Common myeloid progenitor, CD34-positive (primary cell): Measurements from ENCODE around the gene EBLN2.
A peak's percentile ranks its signal among the peaks of the same experiment; 100 is the strongest.

Experiments
- CTCF ChIA-PET: fragments of 350-600 bp; sonication (Branson Sonifier 250); formaldehyde crosslinking; loops from one replicate; lab custom pipeline; 2021; ENCODE audit warnings: antibody characterized with exemption; lab: Charles Lee
- POLR2A ChIA-PET: fragments of 350-600 bp; sonication (Branson Sonifier 250); formaldehyde crosslinking; loops from one replicate; lab custom pipeline; 2021; ENCODE audit warnings: antibody characterized with exemption; lab: Charles Lee
- DNase-seq, 3 donors: peaks; one replicate each; pipeline versions ENCODE4 v3.0.0 to v3.0.0-alpha.2; 2013
- H3K27ac ChIP-seq, 2 experiments: 1 replicate in 1 of 2; 2 replicates in 1 of 2; pipeline ENCODE4 v1.7.0; 2013; ENCODE audit warnings: inconsistent platforms in 2 of 2, low read length in 2 of 2, mild to moderate bottlenecking in 2 of 2, low read depth in 1 of 2, moderate library complexity in 1 of 2; ENCODE audit not compliant: severe bottlenecking in 2 of 2, insufficient read depth in 1 of 2, poor library complexity in 1 of 2
- H3K27me3 ChIP-seq, 5 experiments: replicated peaks in 2 of 5; 1 replicate in 3 of 5; 2 replicates in 2 of 5; pipeline versions ENCODE4 v1.6.1 to v1.7.0; 2013; ENCODE audit warnings: low read length in 4 of 5, mild to moderate bottlenecking in 2 of 5, moderate library complexity in 2 of 5, inconsistent platforms in 1 of 5; ENCODE audit not compliant: insufficient read depth in 5 of 5, control insufficient read depth in 4 of 5
- H3K36me3 ChIP-seq, 4 experiments: 1 replicate in 2 of 4; 2 replicates in 2 of 4; pipeline versions ENCODE4 v1.6.1 to v1.7.0; 2013; ENCODE audit warnings: low read length in 3 of 4, control low read depth in 1 of 4, mild to moderate bottlenecking in 1 of 4; ENCODE audit not compliant: control insufficient read depth in 4 of 4, insufficient read depth in 4 of 4
- H3K4me1 ChIP-seq, 4 experiments: 1 replicate in 3 of 4; 2 replicates in 1 of 4; pipeline versions ENCODE4 v1.6.1 to v1.7.1; 2013; ENCODE audit warnings: low read length in 3 of 4, mild to moderate bottlenecking in 3 of 4, control low read depth in 1 of 4, inconsistent platforms in 1 of 4, moderate library complexity in 1 of 4; ENCODE audit not compliant: control insufficient read depth in 4 of 4, insufficient read depth in 4 of 4; ENCODE audit errors: control extremely low read depth in 1 of 4
- H3K4me3 ChIP-seq, 7 experiments: 1 replicate in 4 of 7; 2 replicates in 3 of 7; pipeline versions ENCODE4 v1.5.1 to v1.7.0; 2013; ENCODE audit warnings: mild to moderate bottlenecking in 7 of 7, low read length in 6 of 7, moderate library complexity in 6 of 7, inconsistent platforms in 2 of 7, low read depth in 2 of 7, control low read depth in 1 of 7; ENCODE audit not compliant: insufficient read depth in 4 of 7, control insufficient read depth in 1 of 7; ENCODE audit errors: extremely low read depth in 1 of 7
- H3K9me3 ChIP-seq, 5 experiments: 1 replicate in 4 of 5; 2 replicates in 1 of 5; pipeline versions ENCODE4 v1.6.1 to v1.7.1; 2013; ENCODE audit warnings: low read length in 4 of 5, mild to moderate bottlenecking in 2 of 5, inconsistent platforms in 1 of 5, low read depth in 1 of 5, moderate library complexity in 1 of 5; ENCODE audit not compliant: control insufficient read depth in 4 of 5, insufficient read depth in 2 of 5; ENCODE audit errors: control extremely low read depth in 1 of 5
- WGBS: methylation state at CpG from one replicate; pipeline ENCODE4 v1.1.5; 2013; ENCODE audit not compliant: insufficient coverage; 5-methylcytosine and 5-hydroxymethylcytosine counted together

EBLN2 gene

GRCh38 chr3:73028803-73029202 lies 32.7 kb upstream of the EBLN2 start:
- H3K27me3 ChIP-seq, result no peaks in the 10 kb centered on the region
- peaks cover 2 to 8% (median 5%) of the 10 kb centered on the region in 4 experiments for H3K36me3 ChIP-seq
- WGBS, result 73% methylated on average over 3 of the region's 4 CpGs
- H3K9me3 ChIP-seq, result no peaks in the 10 kb centered on the region
- ChIA-PET POLR2A (no interaction called here), CTCF (no interaction called here)
- peaks cover 0 to 5% (median 0%) of the 10 kb centered on the region in 4 experiments for H3K4me1 ChIP-seq
- H3K4me3 ChIP-seq, result no peak overlapping the region
- DNase-seq, result no peak
- H3K27ac ChIP-seq, result no peak overlapping the region

- Histone ChIP-seq H3K36me3 (peaks cover 2 to 8% (median 5%) of the 10 kb centered on the region in 4 experiments), H3K27me3 (no peaks in the 10 kb centered on the region), H3K4me1 (peaks cover 0 to 5% (median 0%) of the 10 kb centered on the region in 4 experiments), H3K27ac (no peak overlapping the region), H3K4me3 (no peak overlapping the region), H3K9me3 (no peaks in the 10 kb centered on the region)
- ChIA-PET POLR2A (no interaction called here), CTCF (interaction anchor here (0.8 kb wide), 1 partner anchor 13 kb away, joined by 3 read pairs; no protein-coding TSS in a partner anchor)
- 92% methylated on average over 1 of the region's 1 CpG for WGBS
- peak in 2 of 3 donors; percentile 14 to 26 for DNase-seq
Observed at GRCh38 chr3:73029321-73029796, 32.1 kb upstream of the EBLN2 start.

GRCh38 chr3:73030073-73030597 lies 31.3 kb upstream of the EBLN2 start:
- 100% methylated on average over 1 of the region's 1 CpG for WGBS
- no peak for DNase-seq
- Histone ChIP-seq H3K36me3 (peaks cover 0 to 9% (median 5%) of the 10 kb centered on the region in 4 experiments), H3K9me3 (no peaks in the 10 kb centered on the region), H3K27me3 (no peaks in the 10 kb centered on the region), H3K4me1 (peaks cover 0 to 5% (median 0%) of the 10 kb centered on the region in 4 experiments), H3K4me3 (no peak overlapping the region), H3K27ac (no peak overlapping the region)
- ChIA-PET POLR2A (no interaction called here), CTCF (interaction anchor here (0.6 to 1.5 kb wide), 3 partner anchors 8 to 13 kb away, joined by 3 to 5 read pairs (median 3); no protein-coding TSS in a partner anchor)

GRCh38 chr3:73031573-73032103 lies 29.8 kb upstream of the EBLN2 start:
- Histone ChIP-seq H3K36me3 (peaks cover 0 to 9% (median 5%) of the 10 kb centered on the region in 4 experiments), H3K4me1 (peaks cover 0 to 5% (median 0%) of the 10 kb centered on the region in 4 experiments), H3K4me3 (no peak overlapping the region), H3K27me3 (no peaks in the 10 kb centered on the region), H3K27ac (no peak overlapping the region), H3K9me3 (no peaks in the 10 kb centered on the region)
- DNase-seq, result no peak
- CTCF ChIA-PET, result interaction anchor here (0.6 to 1.5 kb wide), 4 partner anchors 9 to 32 kb away, joined by 3 to 5 read pairs (median 4); no protein-coding TSS in a partner anchor
- POLR2A ChIA-PET, result no interaction called here
- WGBS, result 90% methylated on average over 2 of the region's 2 CpGs

GRCh38 chr3:73036694-73037591 lies 24.5 kb upstream of the EBLN2 start:
- ChIA-PET CTCF (interaction anchor here (1.3 to 2.0 kb wide), 3 partner anchors 12 to 55 kb away, joined by 4 to 5 read pairs (median 4); no protein-coding TSS in a partner anchor), POLR2A (no interaction called here)
- H3K4me1 ChIP-seq, result no peaks in the 10 kb centered on the region
- H3K27me3 ChIP-seq, result no peaks in the 10 kb centered on the region
- DNase-seq, result no peak
- peaks cover 0 to 2% (median 0%) of the 10 kb centered on the region in 4 experiments for H3K36me3 ChIP-seq
- no CpG with 5 or more reads among the region's 3 CpGs for WGBS
- H3K4me3 ChIP-seq, result no peak overlapping the region
- no peaks in the 10 kb centered on the region for H3K9me3 ChIP-seq
- no peak overlapping the region for H3K27ac ChIP-seq

GRCh38 chr3:73041537-73041936 lies 19.9 kb upstream of the EBLN2 start:
- H3K4me1 ChIP-seq, result no peaks in the 10 kb centered on the region
- H3K27ac ChIP-seq, result peak overlapping the region in 1 of 2 experiments; percentile 25
- H3K4me3 ChIP-seq, result no peak overlapping the region
- H3K27me3 ChIP-seq, result no peaks in the 10 kb centered on the region
- H3K36me3 ChIP-seq, result no peaks in the 10 kb centered on the region
- WGBS, result 100% methylated on average over 1 of the region's 3 CpGs
- H3K9me3 ChIP-seq, result no peaks in the 10 kb centered on the region
- ChIA-PET POLR2A (no interaction called here), CTCF (interaction anchor here (1.4 kb wide), 1 partner anchor 1337 kb away, joined by 3 read pairs; no protein-coding TSS in a partner anchor)
- DNase-seq, result no peak
